GM13977 (cell line): ENCODE results near the gene FOLR1.
"Not testable (repeated sequence)": the region's sequence is repeated elsewhere in the genome, so short reads cannot be mapped to it uniquely, and the experiment has no call there.

Experiments
- DNase-seq: peaks from one replicate; pipeline ENCODE4 v3.0.0; 2012; ENCODE audit warnings: low spot score
- CTCF ChIP-seq: IDR thresholded peaks from 2 replicates; pipeline ENCODE4 v1.5.1; 2012; ENCODE audit warnings: mild to moderate bottlenecking, control low read depth; ENCODE audit not compliant: insufficient read depth; ENCODE audit errors: extremely low read depth, missing control alignments
- in situ Hi-C: fragments of 300-500 bp; cut with MboI; formaldehyde crosslinking; loops from one replicate; pipeline ENCODE4 v1.12.0; 2022; ENCODE audit warnings: low sequenced_read_pairs, low pct_unique_long_range_greater_than_20kb, mixed read lengths, inconsistent platforms; ENCODE audit not compliant: unreplicated experiment

Gene FOLR1

GRCh38 chr11:72204886-72205285 is 12.9 kb downstream of the FOLR1 start:
- DNase-seq: no peak
- in situ Hi-C loops: no loop called here
- TF ChIP-seq CTCF: no peak

GRCh38 chr11:72206794-72207193 is 14.9 kb downstream of the FOLR1 start:
- DNase-seq, in situ Hi-C loops: not testable (repeated sequence)

- in situ Hi-C loops: no loop called here
- TF ChIP-seq CTCF: no peak
- no peak for DNase-seq
Measured at GRCh38 chr11:72208281-72208680, 16.3 kb downstream of the FOLR1 start.

- no peak for DNase-seq
- in situ Hi-C loops: no loop called here
- no peak for TF ChIP-seq CTCF
Measured at GRCh38 chr11:72209101-72209500, 17.2 kb downstream of the FOLR1 start.

- no peak for TF ChIP-seq CTCF
- no peak for DNase-seq
- in situ Hi-C loops: no loop called here
Measured at GRCh38 chr11:72216638-72217037, 24.7 kb downstream of the FOLR1 start, which contains the start of gene FOLR2. FOLR2 (plus strand) TSS chr11:72216794; CDS start chr11:72218585, 1,791 bp downstream.

- in situ Hi-C loops: no loop called here
- TF ChIP-seq CTCF: no peak
- DNase-seq: no peak
Measured at GRCh38 chr11:72217841-72218240, 25.9 kb downstream of the FOLR1 start.

GRCh38 chr11:72218251-72218745 is 26.4 kb downstream of the FOLR1 start:
- in situ Hi-C loops: no loop called here
- DNase-seq: no peak
- no peak for TF ChIP-seq CTCF
